SK-N-SH (cell line): ENCODE data around the gene TRAPPC3. TPM values are rescaled to one million over a fixed set of nuclear protein-coding genes. Genes with fewer than 3 reads are reported as not detected.

ENCODE experiments used
- CTCF ChIA-PET: fragments of 300-600, 350-600 bp; formaldehyde crosslinking; extraction: SDS; loops from one replicate; lab custom pipeline; 2021; lab: Yijun Ruan, JAX
- POLR2A ChIA-PET: fragments of 350-600 bp; sonication (Branson Sonifier 250); formaldehyde crosslinking; extraction: SDS; loops from one replicate; lab custom pipeline; 2020; ENCODE audit warnings: antibody characterized with exemption, inconsistent platforms; lab: Yijun Ruan, JAX
- DNase-seq: peaks from one replicate; pipeline ENCODE4 v3.0.0; 2012
- H2AFZ ChIP-seq: fragments of 200-600 bp; sonication (generic); 2 replicates; pipeline ENCODE4 v1.8.1; 2016; ENCODE audit warnings: antibody characterized with exemption, mild to moderate bottlenecking, low read depth
- H3F3A ChIP-seq: fragments of 200-600 bp; sonication (generic); replicated peaks from 2 replicates; pipeline ENCODE3; 2016; ENCODE audit warnings: antibody characterized with exemption, mild to moderate bottlenecking; ENCODE audit not compliant: insufficient read depth
- H3K27ac ChIP-seq, 2 experiments: fragments of 200-500 bp in 1 of 2; fragments of 200-600 bp in 1 of 2; sonication (Bioruptor generic) in 1 of 2; sonication (generic), shearing (Covaris generic) in 1 of 2; 2 replicates each; pipeline versions ENCODE4 v1.5.1 to v1.6.1; 2014 to 2016; ENCODE audit warnings: low read depth in 2 of 2, inconsistent platforms in 1 of 2, low read length in 1 of 2, mild to moderate bottlenecking in 1 of 2, mixed read lengths in 1 of 2
- H3K27me3 ChIP-seq: fragments of 200-600 bp; sonication (generic), shearing (Covaris generic); 2 replicates; pipeline ENCODE4 v1.6.1; 2016; ENCODE audit warnings: mixed run types; ENCODE audit not compliant: insufficient read depth
- H3K36me3 ChIP-seq, 2 experiments: fragments of 200-500 bp in 1 of 2; fragments of 200-600 bp in 1 of 2; sonication (Bioruptor generic) in 1 of 2; sonication (generic) in 1 of 2; replicated peaks in 1 of 2; 2 replicates each; pipeline versions ENCODE3 to v1.5.1; 2014 to 2016; ENCODE audit warnings: low read length in 1 of 2, mild to moderate bottlenecking in 1 of 2; ENCODE audit not compliant: insufficient read depth in 2 of 2, control insufficient read depth in 1 of 2
- H3K4me1 ChIP-seq, 2 experiments: fragments of 200-500 bp in 1 of 2; fragments of 200-600 bp in 1 of 2; sonication (Bioruptor generic) in 1 of 2; sonication (generic), shearing (Covaris generic) in 1 of 2; 2 replicates each; pipeline versions ENCODE4 v1.5.1 to v1.6.1; 2014 to 2016; ENCODE audit warnings: low read depth in 1 of 2, low read length in 1 of 2, mixed run types in 1 of 2; ENCODE audit not compliant: insufficient read depth in 2 of 2, control insufficient read depth in 1 of 2
- H3K4me2 ChIP-seq: fragments of 200-600 bp; sonication (generic), shearing (Covaris generic); 2 replicates; pipeline ENCODE4 v1.6.1; 2017; ENCODE audit warnings: mixed run types
- H3K4me3 ChIP-seq, 2 experiments: fragments of 200-500 bp in 1 of 2; fragments of 200-600 bp in 1 of 2; sonication (Bioruptor generic) in 1 of 2; sonication (generic), shearing (Covaris generic) in 1 of 2; 2 replicates each; pipeline versions ENCODE4 v1.5.1 to v1.8.1; 2014 to 2016; ENCODE audit warnings: low read depth in 2 of 2, inconsistent platforms in 1 of 2, low read length in 1 of 2, mild to moderate bottlenecking in 1 of 2, mixed read lengths in 1 of 2, moderate library complexity in 1 of 2
- H3K79me2 ChIP-seq: fragments of 200-600 bp; sonication (generic); 2 replicates; pipeline ENCODE4 v1.8.1; 2017; ENCODE audit warnings: mild to moderate bottlenecking; ENCODE audit not compliant: insufficient read depth
- H3K9ac ChIP-seq: fragments of 200-600 bp; sonication (generic); 2 replicates; pipeline ENCODE4 v1.6.1; 2017; ENCODE audit warnings: mixed run types
- H3K9me2 ChIP-seq: fragments of 200-600 bp; sonication (generic); 2 replicates; pipeline ENCODE4 v1.6.1; 2017; ENCODE audit warnings: mixed run types
- H3K9me3 ChIP-seq: fragments of 200-600 bp; sonication (generic); 2 replicates; pipeline ENCODE4 v1.6.1; 2017; ENCODE audit warnings: mixed run types, mild to moderate bottlenecking, moderate library complexity
- H4K20me1 ChIP-seq: fragments of 200-600 bp; sonication (generic); 2 replicates; pipeline ENCODE4 v1.6.1; 2017; ENCODE audit warnings: mild to moderate bottlenecking, mixed run types; ENCODE audit not compliant: insufficient read depth
- CHD2 ChIP-seq: fragments of 150-350 bp; IDR thresholded peaks from 2 replicates; pipeline ENCODE4 v1.6.1; 2018; ENCODE audit warnings: low read length; ENCODE audit not compliant: partially characterized antibody
- FOSL2 ChIP-seq: IDR thresholded peaks from 2 replicates; pipeline ENCODE4 v1.4.0; 2012; ENCODE audit warnings: low read depth, mild to moderate bottlenecking, moderate library complexity, borderline replicate concordance
- GATA2 ChIP-seq: sonication (generic); formaldehyde crosslinking; IDR thresholded peaks from 2 replicates; pipeline ENCODE4 v1.5.0; 2020; ENCODE audit warnings: mild to moderate bottlenecking, missing genetic modification reagents
- JUND ChIP-seq: IDR thresholded peaks from 2 replicates; pipeline ENCODE4 v1.4.0; 2012
- NRF1 ChIP-seq: IDR thresholded peaks from 2 replicates; pipeline ENCODE4 v1.6.1; 2012; ENCODE audit warnings: low read depth, mild to moderate bottlenecking, low read length
- RAD21 ChIP-seq: IDR thresholded peaks from 2 replicates; pipeline ENCODE4 v1.6.1; 2012; ENCODE audit warnings: mild to moderate bottlenecking, low read length
- WGBS: methylation state at CpG from one replicate; pipeline ENCODE4 v1.1.6; 2017; ENCODE audit warnings: low lambda C conversion rate; 5-methylcytosine and 5-hydroxymethylcytosine counted together
- polyA plus RNA-seq, 3 experiments: library from polyadenylated mRNA; depleted of rRNA; stranded (reverse); fragments of >200 nt; gene quantifications; 2 replicates each; pipeline ENCODE4 v1.2.3, GENCODE V29; 2012
- TF ChIP-seq, protein P1 (sequence below): IDR thresholded peaks from 2 replicates; pipeline ENCODE4 v1.4.0; 2012; ENCODE audit warnings: low read depth
- TF ChIP-seq, protein P2 (sequence below): fragments of 200-600 bp; sonication (generic); IDR thresholded peaks from 2 replicates; pipeline ENCODE4 v1.6.1; 2017; ENCODE audit warnings: antibody characterized with exemption, mild to moderate bottlenecking, moderate library complexity
- TF ChIP-seq, protein P3 (sequence below): IDR thresholded peaks from 2 replicates; pipeline ENCODE4; 2012

The TRAPPC3 gene
- polyA plus RNA-seq, 1 of the 3 experiments (the other 2 are of a cell fraction) = 149 TPM

DNA sequence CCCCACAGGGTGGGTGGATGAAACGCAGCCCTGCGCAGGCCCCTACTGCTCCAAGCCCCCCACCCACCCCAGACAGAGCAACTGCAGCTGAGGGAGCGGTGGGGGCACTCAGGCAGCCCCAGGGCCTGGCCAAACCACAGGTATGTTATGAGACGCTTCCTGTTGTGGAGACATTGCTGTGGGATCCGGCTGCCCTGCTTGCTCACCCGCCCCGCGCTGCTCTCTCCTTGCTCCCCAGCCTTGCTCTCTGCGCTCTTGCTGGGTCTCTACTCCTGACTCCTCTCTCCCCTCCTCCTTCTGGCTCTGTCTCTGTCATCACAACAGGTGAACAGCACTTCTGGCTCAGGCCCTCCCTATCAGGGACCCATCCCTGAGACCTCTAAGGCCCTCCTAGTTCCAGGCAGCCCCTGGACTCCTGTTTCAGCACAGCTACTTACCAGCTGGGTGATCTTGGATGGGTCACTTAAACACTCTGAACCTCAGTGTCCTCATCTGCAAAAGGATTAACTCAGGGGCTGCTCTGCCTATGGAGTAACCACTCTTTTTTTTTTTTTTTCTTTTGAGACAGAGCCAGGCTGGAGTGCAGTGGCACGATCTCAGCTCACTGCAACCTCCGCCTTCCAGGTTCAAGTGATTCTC lies 40.1 kb downstream of the TRAPPC3 start:
- no peaks in the 10 kb centered on the region for H3K79me2 ChIP-seq
- no peaks in the 10 kb centered on the region for H3K9me3 ChIP-seq
- TF ChIP-seq, protein P1, sequence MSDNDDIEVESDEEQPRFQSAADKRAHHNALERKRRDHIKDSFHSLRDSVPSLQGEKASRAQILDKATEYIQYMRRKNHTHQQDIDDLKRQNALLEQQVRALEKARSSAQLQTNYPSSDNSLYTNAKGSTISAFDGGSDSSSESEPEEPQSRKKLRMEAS = no peak
- TF ChIP-seq FOSL2 (no peak), GATA2 (CRISPR knock-in tag) (no peak), JUND (no peak)
- TF ChIP-seq, protein P2, sequence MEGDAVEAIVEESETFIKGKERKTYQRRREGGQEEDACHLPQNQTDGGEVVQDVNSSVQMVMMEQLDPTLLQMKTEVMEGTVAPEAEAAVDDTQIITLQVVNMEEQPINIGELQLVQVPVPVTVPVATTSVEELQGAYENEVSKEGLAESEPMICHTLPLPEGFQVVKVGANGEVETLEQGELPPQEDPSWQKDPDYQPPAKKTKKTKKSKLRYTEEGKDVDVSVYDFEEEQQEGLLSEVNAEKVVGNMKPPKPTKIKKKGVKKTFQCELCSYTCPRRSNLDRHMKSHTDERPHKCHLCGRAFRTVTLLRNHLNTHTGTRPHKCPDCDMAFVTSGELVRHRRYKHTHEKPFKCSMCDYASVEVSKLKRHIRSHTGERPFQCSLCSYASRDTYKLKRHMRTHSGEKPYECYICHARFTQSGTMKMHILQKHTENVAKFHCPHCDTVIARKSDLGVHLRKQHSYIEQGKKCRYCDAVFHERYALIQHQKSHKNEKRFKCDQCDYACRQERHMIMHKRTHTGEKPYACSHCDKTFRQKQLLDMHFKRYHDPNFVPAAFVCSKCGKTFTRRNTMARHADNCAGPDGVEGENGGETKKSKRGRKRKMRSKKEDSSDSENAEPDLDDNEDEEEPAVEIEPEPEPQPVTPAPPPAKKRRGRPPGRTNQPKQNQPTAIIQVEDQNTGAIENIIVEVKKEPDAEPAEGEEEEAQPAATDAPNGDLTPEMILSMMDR = no peak
- TF ChIP-seq, protein P3, sequence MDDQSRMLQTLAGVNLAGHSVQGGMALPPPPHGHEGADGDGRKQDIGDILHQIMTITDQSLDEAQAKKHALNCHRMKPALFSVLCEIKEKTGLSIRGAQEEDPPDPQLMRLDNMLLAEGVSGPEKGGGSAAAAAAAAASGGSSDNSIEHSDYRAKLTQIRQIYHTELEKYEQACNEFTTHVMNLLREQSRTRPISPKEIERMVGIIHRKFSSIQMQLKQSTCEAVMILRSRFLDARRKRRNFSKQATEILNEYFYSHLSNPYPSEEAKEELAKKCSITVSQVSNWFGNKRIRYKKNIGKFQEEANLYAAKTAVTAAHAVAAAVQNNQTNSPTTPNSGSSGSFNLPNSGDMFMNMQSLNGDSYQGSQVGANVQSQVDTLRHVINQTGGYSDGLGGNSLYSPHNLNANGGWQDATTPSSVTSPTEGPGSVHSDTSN = no peak
- peak overlapping the region; percentile 43; the same call in 1 of the 2 replicates for H3K4me2 ChIP-seq
- H3K4me1 ChIP-seq = peaks cover 6 to 13% of the 10 kb centered on the region in 2 experiments; a peak in 3 of 4 replicates
- CTCF ChIA-PET = interaction anchor here (1.7 to 32.6 kb wide), 3 partner anchors 9 to 40 kb away, joined by 4 to 700 read pairs (median 11); partner anchors contain the start of gene TRAPPC3
- no peak for DNase-seq
- no peak overlapping the region for H3K4me3 ChIP-seq
- H3K36me3 ChIP-seq = no peaks in the 10 kb centered on the region
- no peaks in the 10 kb centered on the region for H3K9me2 ChIP-seq
- no peaks in the 10 kb centered on the region for H4K20me1 ChIP-seq
- H3K27me3 ChIP-seq = no peaks in the 10 kb centered on the region
- POLR2A ChIA-PET = no interaction called here
- peak overlapping the region in 1 of 2 experiments; percentile 55; a peak in 2 of 4 replicates for H3K27ac ChIP-seq
- H3K9ac ChIP-seq = peak overlapping the region; percentile 25; the same call in 1 of the 2 replicates
- peak overlapping the region; percentile 85 for H2AFZ ChIP-seq
- WGBS = 47% methylated on average over 8 of the region's 11 CpGs
- H3F3A ChIP-seq = peaks cover 2% of the 10 kb centered on the region

DNA sequence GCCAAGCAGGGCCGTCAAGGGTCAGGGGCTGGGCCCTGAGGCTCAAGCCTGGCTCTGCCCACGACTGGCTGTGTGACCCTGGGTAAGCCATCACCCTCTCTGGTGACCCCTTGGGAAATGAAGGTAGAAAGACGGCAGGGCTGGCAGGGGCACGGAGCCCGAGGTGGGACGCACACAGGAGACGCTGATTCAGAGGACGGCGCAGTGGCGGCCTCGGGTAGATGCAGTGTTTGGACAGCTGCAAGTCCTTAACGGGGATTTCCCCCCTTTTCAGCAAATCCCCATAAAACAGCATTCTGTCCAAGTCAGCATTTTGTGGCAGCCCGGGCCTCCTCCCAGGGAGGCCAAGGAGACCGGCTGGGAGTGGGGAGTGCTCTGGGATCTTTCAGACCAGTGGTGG lies 41.0 kb downstream of the TRAPPC3 start:
- H3K4me3 ChIP-seq = no peak overlapping the region
- 0 out of 2 replicates have a peak overlapping the region, but pooled peaks have one; percentile 43 for H3K4me2 ChIP-seq
- WGBS = 90% methylated on average over 12 of the region's 14 CpGs
- H3K36me3 ChIP-seq = no peaks in the 10 kb centered on the region
- DNase-seq = no peak
- H3K4me1 ChIP-seq = peaks cover 6 to 13% of the 10 kb centered on the region in 2 experiments; a peak in 3 of 4 replicates
- H4K20me1 ChIP-seq = no peaks in the 10 kb centered on the region
- no peaks in the 10 kb centered on the region for H3K9me2 ChIP-seq
- H3K9ac ChIP-seq = no peak overlapping the region
- H3F3A ChIP-seq = peaks cover 2% of the 10 kb centered on the region
- TF ChIP-seq NRF1 = no peak
- no peak for TF ChIP-seq RAD21
- TF ChIP-seq, protein P1 = no peak
- TF ChIP-seq CHD2 = no peak
- ChIA-PET CTCF (interaction anchor here (1.7 to 32.6 kb wide), 2 partner anchors 27 to 41 kb away, joined by 4 to 700 read pairs; partner anchors contain the start of gene TRAPPC3), POLR2A (no interaction called here)
- no peaks in the 10 kb centered on the region for H3K27me3 ChIP-seq
- H3K27ac ChIP-seq = no peak overlapping the region
- no peak overlapping the region for H2AFZ ChIP-seq
- no peaks in the 10 kb centered on the region for H3K9me3 ChIP-seq
- no peaks in the 10 kb centered on the region for H3K79me2 ChIP-seq
